ENCODE results near the gene ABHD16B. TPM values are rescaled to one million over a fixed set of nuclear protein-coding genes. Genes with fewer than 3 reads are reported as not detected.

Gene ABHD16B
- total and polyA plus RNA-seq, 2 of the 13 experiments (the other 11 are each of a cell fraction or from before 2014, with no cell fraction given), result not detected

DNA sequence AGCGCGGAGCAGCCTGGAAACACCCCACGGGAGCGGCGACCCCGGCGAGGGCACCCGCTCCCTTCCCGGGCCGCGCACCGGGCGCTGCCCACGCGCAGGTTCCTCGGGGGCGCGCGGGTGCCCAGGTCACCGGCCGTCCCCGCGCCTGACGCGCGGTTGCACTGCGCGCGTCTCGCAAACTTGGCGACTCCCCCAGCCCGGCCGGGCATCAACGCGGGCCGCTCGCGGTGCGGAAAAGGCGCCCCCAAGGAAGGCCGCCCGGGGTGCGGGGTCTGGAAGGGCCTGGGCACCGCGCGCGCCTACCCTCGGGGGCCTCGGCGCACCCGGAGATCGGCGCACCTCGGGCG, 29.7 kb upstream of the ABHD16B start (continued):
- TF ChIP-seq, protein P1, sequence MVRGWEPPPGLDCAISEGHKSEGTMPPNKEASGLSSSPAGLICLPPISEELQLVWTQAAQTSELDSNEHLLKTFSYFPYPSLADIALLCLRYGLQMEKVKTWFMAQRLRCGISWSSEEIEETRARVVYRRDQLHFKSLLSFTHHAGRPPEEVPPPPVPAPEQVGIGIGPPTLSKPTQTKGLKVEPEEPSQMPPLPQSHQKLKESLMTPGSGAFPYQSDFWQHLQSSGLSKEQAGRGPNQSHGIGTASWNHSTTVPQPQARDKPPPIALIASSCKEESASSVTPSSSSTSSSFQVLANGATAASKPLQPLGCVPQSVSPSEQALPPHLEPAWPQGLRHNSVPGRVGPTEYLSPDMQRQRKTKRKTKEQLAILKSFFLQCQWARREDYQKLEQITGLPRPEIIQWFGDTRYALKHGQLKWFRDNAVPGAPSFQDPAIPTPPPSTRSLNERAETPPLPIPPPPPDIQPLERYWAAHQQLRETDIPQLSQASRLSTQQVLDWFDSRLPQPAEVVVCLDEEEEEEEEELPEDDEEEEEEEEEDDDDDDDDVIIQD (CRISPR knock-in tag; IDR thresholded peaks at IDR 0.05; ENCODE audit: low read depth), result no peak
- no peak for TF ChIP-seq ZNF570 (CRISPR knock-in tag; IDR thresholded peaks at IDR 0.05; ENCODE audit: borderline replicate concordance)
- TF ChIP-seq ZNF780A (CRISPR knock-in tag; IDR thresholded peaks at IDR 0.05), result no peak
- TF ChIP-seq ZNF460 (CRISPR knock-in tag; IDR thresholded peaks at IDR 0.05; ENCODE audit: borderline replicate concordance), result no peak
- TF ChIP-seq ARHGAP35 (CRISPR knock-in tag; IDR thresholded peaks at IDR 0.05; ENCODE audit: borderline replicate concordance), result no peak; the same call in 1 of the 2 replicates
- no peak for TF ChIP-seq NFE2L1 (CRISPR knock-in tag; IDR thresholded peaks at IDR 0.05; ENCODE audit: borderline replicate concordance)
- TF ChIP-seq SMARCC2 (IDR thresholded peaks at IDR 0.05), result no peak
- TF ChIP-seq SIX4 (CRISPR knock-in tag; IDR thresholded peaks at IDR 0.05), result no peak
- TF ChIP-seq, protein P2, sequence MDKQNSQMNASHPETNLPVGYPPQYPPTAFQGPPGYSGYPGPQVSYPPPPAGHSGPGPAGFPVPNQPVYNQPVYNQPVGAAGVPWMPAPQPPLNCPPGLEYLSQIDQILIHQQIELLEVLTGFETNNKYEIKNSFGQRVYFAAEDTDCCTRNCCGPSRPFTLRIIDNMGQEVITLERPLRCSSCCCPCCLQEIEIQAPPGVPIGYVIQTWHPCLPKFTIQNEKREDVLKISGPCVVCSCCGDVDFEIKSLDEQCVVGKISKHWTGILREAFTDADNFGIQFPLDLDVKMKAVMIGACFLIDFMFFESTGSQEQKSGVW (CRISPR knock-in tag; IDR thresholded peaks at IDR 0.05; ENCODE audit: borderline replicate concordance), result 0 out of 2 replicates have a peak, but pooled peaks have one; percentile 42
- TF ChIP-seq ATAD3A (CRISPR knock-in tag; IDR thresholded peaks at IDR 0.05), result no peak
- TF ChIP-seq, protein P3, sequence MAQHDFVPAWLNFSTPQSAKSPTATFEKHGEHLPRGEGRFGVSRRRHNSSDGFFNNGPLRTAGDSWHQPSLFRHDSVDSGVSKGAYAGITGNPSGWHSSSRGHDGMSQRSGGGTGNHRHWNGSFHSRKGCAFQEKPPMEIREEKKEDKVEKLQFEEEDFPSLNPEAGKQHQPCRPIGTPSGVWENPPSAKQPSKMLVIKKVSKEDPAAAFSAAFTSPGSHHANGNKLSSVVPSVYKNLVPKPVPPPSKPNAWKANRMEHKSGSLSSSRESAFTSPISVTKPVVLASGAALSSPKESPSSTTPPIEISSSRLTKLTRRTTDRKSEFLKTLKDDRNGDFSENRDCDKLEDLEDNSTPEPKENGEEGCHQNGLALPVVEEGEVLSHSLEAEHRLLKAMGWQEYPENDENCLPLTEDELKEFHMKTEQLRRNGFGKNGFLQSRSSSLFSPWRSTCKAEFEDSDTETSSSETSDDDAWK (CRISPR knock-in tag; IDR thresholded peaks at IDR 0.05), result no peak
- no peak for TF ChIP-seq DNMT1 (CRISPR knock-in tag; IDR thresholded peaks at IDR 0.05)
- TF ChIP-seq ZNF652 (CRISPR knock-in tag; IDR thresholded peaks at IDR 0.05; ENCODE audit: borderline replicate concordance, low read depth), result no peak
- 0 out of 2 replicates have a peak, but pooled peaks have one; percentile 19 for TF ChIP-seq BORCS8-MEF2B (CRISPR knock-in tag; IDR thresholded peaks at IDR 0.05)
- no peak for TF ChIP-seq ZNF10 (CRISPR knock-in tag; IDR thresholded peaks at IDR 0.05; ENCODE audit: borderline replicate concordance, low read depth)
- no peak; the same call in 1 of the 2 replicates for TF ChIP-seq ZNF354B (CRISPR knock-in tag; IDR thresholded peaks at IDR 0.05)
- no peak; the same call in 1 of the 2 replicates for TF ChIP-seq GFI1 (CRISPR knock-in tag; IDR thresholded peaks at IDR 0.05; ENCODE audit: borderline replicate concordance)
- TF ChIP-seq, protein P4, sequence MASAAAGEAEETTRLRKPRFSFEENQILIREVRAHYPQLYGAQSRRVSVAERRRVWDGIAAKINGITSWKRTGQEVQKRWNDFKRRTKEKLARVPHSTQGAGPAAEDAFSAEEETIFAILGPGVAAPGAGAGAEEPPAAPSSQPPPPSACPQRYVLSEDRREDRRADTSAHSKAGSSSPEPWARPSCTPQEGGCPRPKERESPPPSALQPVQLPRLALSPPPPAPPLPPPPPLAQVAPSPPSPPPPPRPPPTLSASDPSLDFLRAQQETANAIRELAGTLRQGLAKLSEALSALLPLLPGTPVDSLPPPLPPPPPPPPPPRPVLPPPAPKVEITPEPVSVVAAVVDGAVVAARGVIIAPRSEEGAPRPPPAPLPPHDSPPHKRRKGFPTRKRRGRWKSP (CRISPR knock-in tag; IDR thresholded peaks at IDR 0.05), result no peak
- no peak for TF ChIP-seq ZNF616 (CRISPR knock-in tag; IDR thresholded peaks at IDR 0.05; ENCODE audit: low read depth)
- TF ChIP-seq MZF1 (CRISPR knock-in tag; IDR thresholded peaks at IDR 0.05; ENCODE audit: borderline replicate concordance), result no peak
- no peak for TF ChIP-seq YEATS2 (CRISPR knock-in tag; IDR thresholded peaks at IDR 0.05; ENCODE audit: borderline replicate concordance)
- peak; percentile 44; the same call in 1 of the 2 replicates for TF ChIP-seq TOPORS (CRISPR knock-in tag; IDR thresholded peaks at IDR 0.05)
- no peak for TF ChIP-seq ZNF331 (CRISPR knock-in tag; IDR thresholded peaks at IDR 0.05)
- no peak for TF ChIP-seq ZNF619 (CRISPR knock-in tag; IDR thresholded peaks at IDR 0.05)
- no peak for TF ChIP-seq ZNF225 (CRISPR knock-in tag; IDR thresholded peaks at IDR 0.05)
- TF ChIP-seq PHF20 (CRISPR knock-in tag; IDR thresholded peaks at IDR 0.05), result no peak

Data from HepG2 (cell line).